ENCODE results near the gene BEST2. TPM values are rescaled to one million over a fixed set of nuclear protein-coding genes. Genes with fewer than 3 reads are reported as not detected.

BEST2 gene
- total RNA-seq, 1 donor from 2014 or later: not detected

DNA sequence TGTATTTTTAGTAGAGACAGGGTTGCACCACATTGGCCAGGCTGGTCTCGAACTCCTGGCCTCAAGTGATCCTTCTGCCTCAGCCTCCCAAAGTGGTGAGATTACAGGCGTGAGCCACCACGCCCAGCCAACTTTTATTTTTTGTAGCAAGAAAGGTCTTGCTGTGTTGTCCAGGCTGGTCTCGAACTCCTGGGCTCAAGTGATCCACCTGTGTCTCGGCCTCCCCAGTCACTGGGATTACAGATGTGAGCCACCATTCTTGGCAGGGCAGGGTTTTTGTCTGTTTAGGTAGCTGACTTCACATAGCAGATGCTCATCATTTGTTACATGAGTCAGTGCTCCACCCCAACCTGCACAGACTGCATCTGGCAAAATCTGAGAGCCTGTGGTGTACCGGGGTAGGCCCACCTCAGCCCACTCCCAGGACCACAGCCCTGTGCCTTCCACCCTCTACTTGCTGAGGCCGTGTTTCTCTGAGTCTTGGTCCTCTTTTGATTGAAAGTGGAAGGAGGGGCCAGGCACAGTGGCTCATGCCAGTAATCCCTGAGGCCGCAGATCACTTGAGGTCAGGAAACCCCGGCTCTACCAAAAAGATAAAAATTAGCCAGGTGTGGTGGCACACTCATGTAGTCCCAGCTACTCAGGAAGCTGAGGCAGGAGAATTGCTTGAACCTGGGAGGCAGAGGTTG is 23.7 kb upstream of the BEST2 start:
- H3K27me3 ChIP-seq (ENCODE audit: control insufficient read depth in 3 of 3, insufficient read depth in 3 of 3, low read length in 3 of 3): no peaks in the 10 kb centered on the region
- no peak overlapping the region for H3K27ac ChIP-seq (ENCODE audit: low read depth, low read length)
- no peaks in the 10 kb centered on the region for H3K9me3 ChIP-seq (ENCODE audit: control insufficient read depth in 3 of 3, low read length in 3 of 3)
- H3K4me1 ChIP-seq (ENCODE audit: control insufficient read depth in 3 of 3, insufficient read depth in 3 of 3, low read length in 3 of 3): peaks cover 25 to 33% (median 28%) of the 10 kb centered on the region in 3 donors
- H3K36me3 ChIP-seq (ENCODE audit: control insufficient read depth in 3 of 3, insufficient read depth in 3 of 3, low read length in 3 of 3): peaks cover 17 to 25% (median 20%) of the 10 kb centered on the region in 3 donors
- no peak overlapping the region for H3K9ac ChIP-seq (ENCODE audit: low read depth in 1 of 3, low read length in 3 of 3)
- no peak overlapping the region for H3K4me3 ChIP-seq (ENCODE audit: low read length in 3 of 3)

DNA sequence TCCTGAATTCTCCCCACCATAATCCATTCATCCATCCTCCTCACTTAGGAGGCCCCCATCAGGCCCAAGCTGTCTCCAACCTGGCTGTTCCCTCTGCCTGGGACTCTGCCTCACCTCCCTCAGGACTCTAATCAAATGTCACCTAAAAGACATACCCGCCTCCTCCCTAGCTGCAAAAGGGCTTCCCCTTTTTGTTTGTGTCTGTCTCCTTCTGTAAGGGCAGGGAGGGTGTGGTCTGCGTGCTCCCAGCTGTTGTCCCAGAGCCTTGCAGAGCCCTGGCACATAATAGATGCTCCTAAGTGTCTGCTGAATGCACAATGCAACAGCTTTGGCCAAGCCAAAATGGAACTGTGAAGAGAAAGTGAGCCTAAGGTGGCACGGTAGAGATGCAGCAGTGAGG is 21.5 kb upstream of the BEST2 start:
- Histone ChIP-seq H3K9ac (ENCODE audit: low read depth in 1 of 3, low read length in 3 of 3) (no peak overlapping the region), H3K27ac (ENCODE audit: low read depth, low read length) (no peak overlapping the region), H3K36me3 (ENCODE audit: control insufficient read depth in 3 of 3, insufficient read depth in 3 of 3, low read length in 3 of 3) (peaks cover 17 to 25% (median 20%) of the 10 kb centered on the region in 3 donors)

DNA sequence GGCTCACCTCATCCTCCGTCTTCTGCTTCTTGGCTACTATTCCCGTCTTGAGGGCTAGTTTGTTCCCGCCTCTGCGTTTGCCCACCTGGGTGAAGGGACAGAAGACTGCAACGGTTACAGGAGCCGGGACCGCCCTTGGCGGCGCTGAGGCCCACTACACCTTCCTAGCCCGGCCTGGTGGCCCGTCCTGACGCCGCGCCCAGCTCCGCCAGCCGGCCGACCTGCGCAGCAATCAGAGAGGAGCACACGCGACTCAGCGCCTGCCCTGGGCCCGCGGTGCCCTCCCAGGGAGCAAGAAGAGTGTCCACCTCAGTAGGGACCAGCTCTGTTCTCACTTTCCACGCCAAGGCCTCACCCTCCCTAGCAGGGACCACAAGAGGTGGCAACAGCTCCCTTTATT is 20.3 kb upstream of the BEST2 start:
- H3K4me1 ChIP-seq (ENCODE audit: control insufficient read depth in 3 of 3, insufficient read depth in 3 of 3, low read length in 3 of 3): peaks cover 22 to 31% (median 24%) of the 10 kb centered on the region in 3 donors
- no peak overlapping the region for H3K4me3 ChIP-seq (ENCODE audit: low read length in 3 of 3)
- H3K27ac ChIP-seq (ENCODE audit: low read depth, low read length): no peak overlapping the region
- no peak overlapping the region for H3K9ac ChIP-seq (ENCODE audit: low read depth in 1 of 3, low read length in 3 of 3)
- peaks cover 17 to 25% (median 20%) of the 10 kb centered on the region in 3 donors for H3K36me3 ChIP-seq (ENCODE audit: control insufficient read depth in 3 of 3, insufficient read depth in 3 of 3, low read length in 3 of 3)
- no peaks in the 10 kb centered on the region for H3K9me3 ChIP-seq (ENCODE audit: control insufficient read depth in 3 of 3, low read length in 3 of 3)
- no peaks in the 10 kb centered on the region for H3K27me3 ChIP-seq (ENCODE audit: control insufficient read depth in 3 of 3, insufficient read depth in 3 of 3, low read length in 3 of 3)

More for the DNA sequence above, 21.5 kb upstream of the BEST2 start:
- no peaks in the 10 kb centered on the region for H3K27me3 ChIP-seq (ENCODE audit: control insufficient read depth in 3 of 3, insufficient read depth in 3 of 3, low read length in 3 of 3)
- no peaks in the 10 kb centered on the region for H3K9me3 ChIP-seq (ENCODE audit: control insufficient read depth in 3 of 3, low read length in 3 of 3)
- H3K4me3 ChIP-seq (ENCODE audit: low read length in 3 of 3): no peak overlapping the region
- peaks cover 21 to 30% (median 24%) of the 10 kb centered on the region in 3 donors for H3K4me1 ChIP-seq (ENCODE audit: control insufficient read depth in 3 of 3, insufficient read depth in 3 of 3, low read length in 3 of 3)

DNA sequence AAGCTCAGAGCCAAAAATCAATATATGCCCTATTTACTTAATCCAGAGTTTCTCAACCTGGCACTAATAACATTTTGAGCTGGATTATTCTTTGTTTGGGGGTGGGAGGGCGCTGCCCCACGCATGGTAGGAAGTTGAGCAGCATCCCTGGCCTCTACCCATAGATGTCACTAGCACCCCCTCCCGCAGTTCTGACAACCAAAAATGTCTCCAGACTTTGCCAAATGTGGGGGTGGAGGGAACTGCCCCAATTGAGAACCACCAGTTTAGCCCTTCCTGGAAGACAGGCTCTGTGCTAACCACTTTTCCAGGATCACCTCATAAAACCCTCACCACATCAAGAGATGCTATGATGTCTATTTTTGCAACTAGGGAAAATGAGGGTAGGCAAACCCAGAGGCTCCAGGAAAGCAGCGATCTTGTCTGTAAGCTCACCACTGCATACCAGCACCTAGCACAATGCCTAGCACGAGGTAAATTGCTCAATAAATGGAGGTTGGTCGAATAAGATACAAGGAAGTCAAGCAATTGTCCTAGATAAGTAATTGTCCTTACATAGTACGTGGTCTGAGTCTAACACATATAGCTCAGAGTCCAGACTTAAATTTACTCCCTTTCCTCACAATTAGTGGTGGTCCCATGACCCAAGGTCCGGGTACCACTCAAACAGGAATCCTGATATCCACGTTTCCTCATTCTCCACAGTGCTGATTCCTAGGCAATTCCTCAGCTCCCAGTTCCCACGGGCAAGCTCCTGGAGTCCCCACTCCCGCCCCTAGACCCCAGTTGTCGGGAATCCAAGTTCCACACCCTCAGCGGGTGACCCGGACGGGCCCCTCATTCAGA is 18.0 kb upstream of the BEST2 start:
- Histone ChIP-seq H3K36me3 (ENCODE audit: control insufficient read depth in 3 of 3, insufficient read depth in 3 of 3, low read length in 3 of 3) (peaks cover 20 to 26% (median 22%) of the 10 kb centered on the region in 3 donors), H3K9ac (ENCODE audit: low read depth in 1 of 3, low read length in 3 of 3) (peak overlapping the region; percentile 82 to 98 (median 97)), H3K4me3 (ENCODE audit: low read length in 3 of 3) (peak overlapping the region; percentile 74 to 94 (median 82)), H3K27me3 (ENCODE audit: control insufficient read depth in 3 of 3, insufficient read depth in 3 of 3, low read length in 3 of 3) (no peaks in the 10 kb centered on the region), H3K27ac (ENCODE audit: low read depth, low read length) (peak overlapping the region; percentile 93), H3K9me3 (ENCODE audit: control insufficient read depth in 3 of 3, low read length in 3 of 3) (no peaks in the 10 kb centered on the region), H3K4me1 (ENCODE audit: control insufficient read depth in 3 of 3, insufficient read depth in 3 of 3, low read length in 3 of 3) (peaks cover 38 to 48% (median 40%) of the 10 kb centered on the region in 3 donors)

DNA sequence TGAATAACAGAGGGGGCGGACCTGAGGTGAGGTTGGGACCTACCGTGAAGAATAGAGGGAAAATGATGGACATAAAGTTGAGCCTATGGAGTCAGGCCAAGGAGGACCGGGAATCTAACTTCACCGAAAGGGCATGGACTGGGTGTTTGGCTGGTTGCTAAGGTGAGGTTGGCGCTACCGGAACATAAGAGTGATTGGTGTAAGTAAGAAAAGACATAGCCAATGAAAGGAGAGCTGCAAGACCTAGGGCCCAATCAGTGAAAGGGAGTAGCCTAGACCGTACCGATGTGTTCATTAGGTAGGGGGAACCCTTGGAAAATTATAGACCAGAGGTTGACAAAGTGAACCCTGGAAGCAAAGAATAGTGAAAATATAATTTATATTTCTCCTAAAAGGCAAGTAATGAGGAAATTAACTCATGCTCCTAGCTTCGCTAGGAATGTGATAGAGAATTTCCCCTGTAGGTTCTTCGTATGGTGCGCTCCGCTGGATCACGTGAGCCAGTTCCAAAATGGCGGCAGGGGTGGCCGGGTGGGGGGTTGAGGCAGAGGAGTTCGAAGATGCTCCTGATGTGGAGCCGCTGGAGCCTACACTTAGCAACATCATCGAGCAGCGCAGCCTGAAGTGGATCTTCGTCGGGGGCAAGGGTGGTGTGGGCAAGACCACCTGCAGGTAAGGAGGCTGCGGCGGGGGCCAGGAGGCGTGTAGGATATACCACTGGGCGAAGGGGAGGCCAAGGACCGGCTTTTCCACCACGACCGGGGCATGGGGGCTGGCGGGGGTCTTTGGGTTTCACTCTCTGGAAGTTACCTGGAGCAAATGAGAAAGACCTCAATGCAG is 14.4 kb upstream of the BEST2 start, which contains the start of gene GET3:
Gene GET3, plus strand, starts transcription at position 503 of the 840 bp plus-strand sequence. Its CDS starts 9 bp downstream, at position 512.
- Histone ChIP-seq H3K9ac (ENCODE audit: low read depth in 1 of 3, low read length in 3 of 3) (peak within 1 kb of the TSS; percentile 79 to 86 (median 82)), H3K9me3 (ENCODE audit: control insufficient read depth in 3 of 3, low read length in 3 of 3) (no peaks in the 10 kb centered on the region), H3K4me3 (ENCODE audit: low read length in 3 of 3) (peak within 1 kb of the TSS; percentile 86 to 99 (median 98)), H3K4me1 (ENCODE audit: control insufficient read depth in 3 of 3, insufficient read depth in 3 of 3, low read length in 3 of 3) (peaks cover 34 to 36% (median 35%) of the 10 kb centered on the region in 3 donors), H3K36me3 (ENCODE audit: control insufficient read depth in 3 of 3, insufficient read depth in 3 of 3, low read length in 3 of 3) (peaks cover 8 to 17% (median 10%) of the 10 kb centered on the region in 3 donors), H3K27ac (ENCODE audit: low read depth, low read length) (peak within 1 kb of the TSS; percentile 90), H3K27me3 (ENCODE audit: control insufficient read depth in 3 of 3, insufficient read depth in 3 of 3, low read length in 3 of 3) (no peaks in the 10 kb centered on the region)

DNA sequence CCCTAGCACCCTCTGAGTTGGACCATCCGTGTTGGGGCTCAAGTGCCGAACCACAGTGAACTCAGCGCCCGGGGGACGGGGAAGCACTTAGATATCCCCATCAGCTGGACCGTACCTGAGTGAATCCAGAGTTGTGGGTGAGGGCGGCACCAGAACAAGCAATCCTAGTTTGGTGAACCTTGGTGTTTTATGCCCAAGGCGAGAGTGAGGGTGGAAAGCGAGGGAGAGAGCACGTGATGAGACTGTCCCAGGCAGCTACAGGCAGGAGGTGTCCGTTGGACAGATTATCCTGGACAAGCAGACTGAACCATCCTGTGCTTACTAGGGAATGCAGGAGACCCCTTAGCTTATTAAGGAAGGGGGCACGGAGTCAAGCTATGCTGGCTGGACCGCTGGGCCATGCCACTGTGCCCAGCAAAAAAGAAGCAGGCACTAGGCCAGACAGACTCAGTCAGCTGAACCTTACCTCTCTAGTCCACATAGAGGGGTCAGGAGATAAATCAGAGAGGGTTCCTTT is 13.7 kb upstream of the BEST2 start:
- H3K4me1 ChIP-seq (ENCODE audit: control insufficient read depth in 3 of 3, insufficient read depth in 3 of 3, low read length in 3 of 3): peaks cover 29 to 31% (median 30%) of the 10 kb centered on the region in 3 donors
- H3K4me3 ChIP-seq (ENCODE audit: low read length in 3 of 3): peak overlapping the region; percentile 86 to 99 (median 98)
- H3K27me3 ChIP-seq (ENCODE audit: control insufficient read depth in 3 of 3, insufficient read depth in 3 of 3, low read length in 3 of 3): no peaks in the 10 kb centered on the region
- H3K27ac ChIP-seq (ENCODE audit: low read depth, low read length): peak overlapping the region; percentile 90
- peak overlapping the region; percentile 79 to 86 (median 82) for H3K9ac ChIP-seq (ENCODE audit: low read depth in 1 of 3, low read length in 3 of 3)
- H3K9me3 ChIP-seq (ENCODE audit: control insufficient read depth in 3 of 3, low read length in 3 of 3): no peaks in the 10 kb centered on the region
- H3K36me3 ChIP-seq (ENCODE audit: control insufficient read depth in 3 of 3, insufficient read depth in 3 of 3, low read length in 3 of 3): peaks cover 7 to 19% (median 10%) of the 10 kb centered on the region in 3 donors

DNA sequence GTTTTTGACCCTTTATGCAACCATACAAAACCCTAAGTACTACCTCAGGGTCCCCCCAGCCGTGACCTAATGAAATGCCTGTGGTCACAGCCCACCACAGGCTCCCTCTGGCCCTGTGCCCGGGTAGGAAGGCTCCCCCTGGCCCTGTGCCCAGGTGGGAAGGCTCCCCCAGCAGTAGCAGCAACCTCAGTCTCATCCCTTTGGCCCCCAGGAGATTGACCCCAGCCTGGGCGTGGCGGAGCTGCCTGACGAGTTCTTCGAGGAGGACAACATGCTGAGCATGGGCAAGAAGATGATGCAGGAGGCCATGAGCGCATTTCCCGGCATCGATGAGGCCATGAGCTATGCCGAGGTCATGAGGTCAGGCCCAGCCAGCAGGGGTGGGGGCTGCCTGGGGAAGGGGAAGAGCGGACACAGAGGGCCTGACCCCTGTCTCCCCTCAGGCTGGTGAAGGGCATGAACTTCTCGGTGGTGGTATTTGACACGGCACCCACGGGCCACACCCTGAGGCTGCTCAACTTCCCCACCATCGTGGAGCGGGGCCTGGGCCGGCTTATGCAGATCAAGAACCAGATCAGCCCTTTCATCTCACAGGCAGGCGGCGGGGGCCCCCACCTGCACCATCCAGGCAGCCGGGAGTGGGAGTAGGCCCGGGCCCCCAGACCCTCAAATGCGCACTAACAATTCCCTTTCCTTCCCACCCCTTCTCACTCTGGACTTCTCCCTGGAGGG is 6.3 kb upstream of the BEST2 start:
- Histone ChIP-seq H3K9me3 (ENCODE audit: control insufficient read depth in 3 of 3, low read length in 3 of 3) (peaks cover 2 to 5% (median 4%) of the 10 kb centered on the region in 3 donors), H3K36me3 (ENCODE audit: control insufficient read depth in 3 of 3, insufficient read depth in 3 of 3, low read length in 3 of 3) (peaks cover 29 to 40% (median 39%) of the 10 kb centered on the region in 3 donors), H3K27ac (ENCODE audit: low read depth, low read length) (no peak overlapping the region), H3K9ac (ENCODE audit: low read depth in 1 of 3, low read length in 3 of 3) (no peak overlapping the region), H3K4me3 (ENCODE audit: low read length in 3 of 3) (no peak overlapping the region), H3K27me3 (ENCODE audit: control insufficient read depth in 3 of 3, insufficient read depth in 3 of 3, low read length in 3 of 3) (peaks cover 3 to 27% (median 13%) of the 10 kb centered on the region in 3 donors), H3K4me1 (ENCODE audit: control insufficient read depth in 3 of 3, insufficient read depth in 3 of 3, low read length in 3 of 3) (peaks cover 0 to 7% (median 7%) of the 10 kb centered on the region in 3 donors)

DNA sequence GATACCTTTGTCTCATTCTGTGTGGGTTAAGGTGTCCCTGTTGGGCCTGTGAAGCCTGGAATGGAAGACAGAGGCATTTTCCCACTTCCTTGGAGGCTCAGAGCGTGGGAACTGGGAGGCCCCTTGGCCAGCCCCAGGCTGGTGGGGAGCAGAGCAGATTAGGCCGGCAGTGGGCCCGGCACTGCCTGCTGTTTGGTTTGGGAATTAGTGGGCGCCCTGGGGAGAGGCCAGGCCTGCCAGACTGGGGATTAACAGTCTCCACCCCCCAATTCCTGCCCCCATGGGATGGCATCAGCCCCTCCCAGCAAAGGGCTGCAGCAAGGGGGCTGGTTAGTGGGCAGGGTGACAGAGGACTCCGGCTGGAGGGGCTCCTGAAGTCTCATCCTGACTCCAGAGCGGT is 3.1 kb upstream of the BEST2 start:
- peaks cover 2 to 8% (median 7%) of the 10 kb centered on the region in 3 donors for H3K4me1 ChIP-seq (ENCODE audit: control insufficient read depth in 3 of 3, insufficient read depth in 3 of 3, low read length in 3 of 3)
- H3K36me3 ChIP-seq (ENCODE audit: control insufficient read depth in 3 of 3, insufficient read depth in 3 of 3, low read length in 3 of 3): peaks cover 28 to 33% (median 33%) of the 10 kb centered on the region in 3 donors
- no peak overlapping the region for H3K27ac ChIP-seq (ENCODE audit: low read depth, low read length)
- no peak overlapping the region for H3K9ac ChIP-seq (ENCODE audit: low read depth in 1 of 3, low read length in 3 of 3)
- H3K4me3 ChIP-seq (ENCODE audit: low read length in 3 of 3): no peak overlapping the region
- peaks cover 2 to 5% (median 4%) of the 10 kb centered on the region in 3 donors for H3K9me3 ChIP-seq (ENCODE audit: control insufficient read depth in 3 of 3, low read length in 3 of 3)
- H3K27me3 ChIP-seq (ENCODE audit: control insufficient read depth in 3 of 3, insufficient read depth in 3 of 3, low read length in 3 of 3): peaks cover 24 to 54% (median 36%) of the 10 kb centered on the region in 3 donors

Measured in skeletal muscle tissue (tissue), 4 donors.